AML-193 (cell line): Measurements from ENCODE around the gene CSTB.

Experiments used
- DNase-seq, 2 experiments: peaks; one replicate each; lab custom pipeline; 2025; lab: John Stamatoyannopoulos, UW

Gene CSTB

DNA sequence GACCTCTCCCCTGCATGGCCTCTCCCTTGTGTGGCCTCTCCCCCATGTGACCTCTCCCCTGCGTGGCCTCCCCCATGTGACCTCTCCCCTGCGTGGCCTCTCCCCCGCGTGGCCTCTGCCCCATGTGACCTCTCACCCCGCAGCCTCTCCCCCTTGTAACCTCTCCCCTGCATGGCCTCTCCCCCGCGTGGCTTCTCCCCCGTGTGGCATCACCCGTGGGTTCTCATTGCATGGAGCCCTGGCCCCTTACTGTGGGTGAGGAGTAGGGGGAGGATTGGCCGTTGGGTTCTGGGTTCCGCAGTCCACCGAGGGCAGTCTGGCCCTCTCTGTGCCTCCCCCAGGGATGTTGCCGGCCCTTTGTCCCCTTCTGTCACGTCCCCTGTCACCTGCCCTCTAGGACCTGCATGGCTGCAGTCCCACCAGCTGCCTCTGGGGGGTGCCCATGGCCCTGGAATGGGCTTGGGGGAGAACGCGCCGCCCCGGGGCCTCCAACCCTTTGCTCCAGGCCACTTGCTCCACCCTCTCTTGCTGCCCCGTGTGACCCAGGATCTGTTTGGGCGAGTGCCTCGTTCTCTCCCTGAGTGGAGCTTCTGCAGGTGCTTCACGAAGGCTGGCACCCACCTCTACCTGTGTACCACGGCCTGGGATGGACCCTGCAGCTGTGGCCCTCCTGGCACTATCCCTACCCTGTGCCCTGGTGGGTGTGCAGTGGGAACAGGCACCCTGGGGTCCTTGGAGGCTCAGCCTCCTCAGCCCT is 34.6 kb upstream of the CSTB start:
- DNase-seq: peak; percentile 51 to 52

DNA sequence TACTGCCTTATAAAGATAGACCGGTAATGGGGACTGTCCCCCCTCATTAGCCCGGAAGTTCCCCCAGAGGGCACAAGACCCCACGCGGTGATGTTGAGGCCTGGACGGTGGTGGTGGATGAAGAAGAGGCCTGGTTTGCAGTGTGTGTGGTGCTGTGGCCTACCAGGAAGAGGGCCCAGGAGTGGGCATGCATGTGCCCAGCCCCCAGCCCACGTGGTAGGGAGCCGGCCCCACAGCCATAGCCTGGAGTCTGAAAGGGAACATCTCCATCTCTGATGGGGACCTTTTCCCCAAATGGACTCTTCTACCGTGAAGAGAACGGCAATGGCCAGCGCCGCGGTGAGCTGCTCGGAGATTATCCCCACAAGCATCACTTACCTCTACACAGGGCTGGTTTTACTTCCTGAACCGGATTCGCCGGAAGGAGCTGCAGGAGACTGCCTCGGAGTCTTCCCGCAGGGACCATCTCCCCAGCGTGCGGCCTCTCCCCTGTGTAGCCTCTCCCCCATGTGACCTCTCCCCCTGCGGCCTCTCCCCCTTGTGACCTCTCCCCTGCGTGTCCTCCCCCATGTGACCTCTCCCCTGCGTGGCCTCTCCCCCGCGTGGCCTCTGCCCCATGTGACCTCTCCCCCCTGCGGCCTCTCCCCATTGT is 33.9 kb upstream of the CSTB start:
- DNase-seq: no peak

DNA sequence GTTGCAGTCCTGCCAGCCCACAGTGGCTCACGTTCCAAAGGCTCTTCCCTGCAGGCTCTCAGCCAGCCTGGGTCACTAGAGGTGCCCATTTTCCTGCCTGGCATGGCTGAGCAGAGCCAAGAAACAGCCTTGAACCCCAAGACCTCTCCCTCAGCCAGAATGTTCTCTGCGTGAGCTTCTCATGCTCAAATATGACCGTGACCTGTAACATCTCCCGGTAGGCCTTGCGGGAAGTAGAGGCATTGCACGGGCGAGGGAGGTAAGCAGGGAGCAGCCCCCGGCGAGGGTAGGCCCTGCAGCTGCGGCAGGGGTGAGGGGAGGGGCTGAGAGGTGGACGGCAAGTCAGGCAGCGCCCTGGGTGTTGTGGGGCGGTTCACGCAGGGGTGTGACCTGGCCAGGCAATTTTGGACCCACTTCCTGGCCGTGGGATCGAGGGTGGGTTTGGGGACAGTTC is 33.3 kb upstream of the CSTB start:
- DNase-seq: no peak

DNA sequence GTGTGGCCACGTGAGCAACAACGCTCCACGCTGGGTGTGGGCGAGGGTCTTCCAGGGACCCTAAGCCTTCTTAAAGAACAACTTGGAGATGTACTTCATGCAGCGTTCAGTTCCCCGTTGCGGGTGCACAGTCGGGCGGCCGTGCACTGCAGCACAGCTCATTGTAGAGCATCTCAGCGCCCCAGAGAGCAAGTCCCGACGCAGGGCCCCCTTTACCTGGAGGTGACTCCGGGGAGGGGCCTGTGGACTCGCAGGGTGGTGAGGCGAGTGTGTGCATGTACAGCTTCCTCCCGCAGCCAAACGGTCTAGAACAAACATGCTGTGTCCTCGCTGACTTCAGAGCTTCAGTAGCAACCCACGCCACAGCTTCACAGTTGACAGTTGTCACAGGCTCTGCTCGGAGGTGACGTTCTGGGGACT is 32.7 kb upstream of the CSTB start:
- DNase-seq: no peak

DNA sequence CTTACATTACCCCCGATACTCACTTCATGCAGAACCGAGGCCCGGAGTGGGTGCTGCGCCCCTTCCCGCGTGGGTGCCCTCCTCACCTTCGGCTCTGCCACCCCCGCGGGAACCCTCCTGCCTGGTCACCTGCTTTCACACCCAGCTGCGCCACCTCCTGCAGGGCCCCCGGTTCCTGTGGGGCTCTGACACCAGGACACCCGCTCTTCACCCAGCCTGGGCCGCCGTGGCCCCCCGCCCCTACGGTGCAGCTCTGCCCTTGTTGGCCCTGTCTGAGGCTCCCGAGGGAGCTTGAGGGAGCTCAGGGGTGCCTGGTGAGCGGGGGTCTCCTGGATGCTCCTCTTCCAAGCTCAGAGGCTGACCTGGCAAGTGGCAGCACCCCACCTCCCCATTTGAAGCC is 32.3 kb upstream of the CSTB start:
- DNase-seq: no peak

DNA sequence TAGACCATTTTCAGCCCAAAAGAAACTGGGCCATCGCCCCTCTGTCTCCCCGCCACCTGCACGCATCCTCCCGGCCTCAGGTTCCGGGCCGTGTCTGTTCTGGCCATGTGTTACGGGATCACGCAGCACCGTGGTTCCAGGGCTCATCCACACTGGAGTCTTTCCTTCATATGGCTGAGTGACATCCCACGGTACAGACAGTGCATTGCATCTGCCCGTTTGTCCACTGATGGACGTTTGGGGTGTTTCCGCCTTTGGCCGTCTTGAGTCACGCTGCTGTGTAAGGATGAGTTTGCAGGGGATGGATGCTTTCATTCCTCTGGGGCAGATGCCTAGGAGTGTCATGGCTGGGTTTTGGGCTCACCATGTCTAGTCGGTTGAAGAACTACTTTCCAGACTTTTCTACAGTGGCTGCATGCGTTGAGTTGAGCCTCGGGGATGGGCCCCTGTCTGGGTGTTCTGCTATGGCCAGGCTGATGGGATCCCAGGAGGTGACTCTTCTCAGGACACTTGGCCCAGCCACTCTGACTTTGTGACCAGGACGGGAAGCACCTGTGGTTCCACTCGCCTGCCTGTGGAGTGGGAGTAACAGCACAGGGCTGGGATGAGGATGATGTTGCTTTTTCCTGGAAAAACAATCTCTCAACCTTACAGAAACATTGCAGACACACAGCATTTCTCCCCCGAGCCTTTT is 30.1 kb upstream of the CSTB start:
- DNase-seq: no peak

DNA sequence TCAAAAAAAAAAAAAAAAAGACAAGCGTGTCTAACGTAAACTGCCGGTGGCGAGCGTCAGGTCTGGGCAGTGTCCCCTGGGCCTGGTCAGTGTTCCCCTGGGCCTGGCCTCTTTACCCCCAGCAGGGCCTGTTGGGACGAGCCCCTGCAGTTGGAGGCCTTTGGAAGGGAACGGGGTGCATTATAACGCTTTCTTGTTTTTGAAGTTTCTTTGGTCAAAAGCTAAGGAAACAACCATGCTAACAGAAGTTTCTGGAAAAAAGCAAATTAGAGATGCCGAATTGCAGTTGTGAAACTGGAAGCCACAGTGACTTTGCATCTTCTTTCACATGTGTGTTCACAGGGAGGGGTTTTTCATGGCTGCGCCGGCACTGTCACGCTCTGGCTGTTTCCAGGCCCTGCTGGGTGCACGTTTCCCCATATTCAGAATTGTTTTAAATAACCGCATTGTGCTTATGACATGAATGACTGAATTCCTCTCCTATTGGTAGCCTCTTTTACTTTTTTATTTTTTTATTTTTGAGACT is 29.2 kb upstream of the CSTB start:
- peak in 1 of 2 experiments; percentile 6 for DNase-seq

DNA sequence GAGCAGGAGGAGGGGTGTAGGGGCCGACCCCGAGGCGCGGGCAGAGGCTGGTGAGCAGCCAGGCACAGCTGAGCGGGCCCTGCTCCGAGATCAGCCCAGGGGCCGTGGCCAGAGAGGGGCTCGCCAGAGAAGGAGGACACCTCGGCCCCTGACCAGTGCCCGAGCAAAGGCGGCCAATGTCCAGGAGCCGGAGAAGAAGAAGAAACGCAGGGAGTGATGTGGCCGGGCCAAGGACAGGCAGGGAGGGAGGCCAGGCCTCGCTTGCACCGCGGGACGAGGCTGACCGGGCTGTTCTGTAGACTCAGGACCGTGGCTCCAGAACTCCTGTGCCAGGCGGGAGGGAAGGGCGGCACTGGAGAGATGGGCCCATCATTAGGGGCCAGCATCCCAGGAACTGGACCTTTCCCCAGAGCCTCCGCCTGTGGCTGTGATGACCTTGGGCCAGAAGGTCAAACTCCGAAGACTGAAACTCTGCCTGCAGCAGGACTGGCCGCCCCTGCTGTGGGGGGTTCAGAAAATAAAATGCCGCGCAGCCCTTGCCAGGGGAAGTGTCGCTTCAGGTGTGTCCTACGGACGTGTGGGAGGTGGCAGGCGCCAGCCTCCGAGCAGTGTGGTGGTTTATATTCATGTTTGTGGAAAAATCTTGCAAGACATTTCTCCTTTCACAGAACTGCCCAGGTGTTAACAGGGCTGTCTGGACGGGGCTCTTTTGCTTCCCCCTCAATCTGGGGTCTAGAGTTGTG is 27.6 kb upstream of the CSTB start:
- DNase-seq: no peak

DNA sequence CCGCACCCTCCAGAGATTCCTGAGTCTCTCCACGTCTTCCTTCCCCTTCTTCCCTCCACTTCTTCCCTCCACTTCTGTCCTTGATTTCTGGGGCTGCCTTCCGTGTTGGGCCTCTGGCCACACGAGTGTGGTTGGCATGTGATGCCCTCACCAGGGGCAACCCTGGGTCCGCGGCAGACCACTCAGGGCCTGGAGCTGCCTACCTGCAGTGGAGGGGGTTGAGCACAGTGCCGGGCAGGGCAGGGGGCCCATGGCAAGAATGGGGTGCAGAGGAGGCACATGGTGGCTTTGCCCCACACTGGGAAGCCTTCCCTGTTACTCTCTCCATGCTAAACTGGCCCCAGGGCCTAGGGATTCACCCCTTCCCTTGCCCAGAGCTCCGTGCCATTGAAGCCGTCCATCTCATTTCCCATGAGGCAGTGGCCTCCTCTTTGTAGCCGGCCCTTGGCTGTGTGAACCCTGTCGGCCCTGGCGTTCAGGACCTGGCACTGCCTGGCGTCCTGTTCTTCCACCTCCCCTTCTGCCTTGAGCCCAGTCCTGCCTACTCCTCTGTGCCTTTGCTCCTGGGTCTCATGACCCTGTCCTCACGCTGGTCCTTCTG is 26.7 kb upstream of the CSTB start:
- DNase-seq: no peak

DNA sequence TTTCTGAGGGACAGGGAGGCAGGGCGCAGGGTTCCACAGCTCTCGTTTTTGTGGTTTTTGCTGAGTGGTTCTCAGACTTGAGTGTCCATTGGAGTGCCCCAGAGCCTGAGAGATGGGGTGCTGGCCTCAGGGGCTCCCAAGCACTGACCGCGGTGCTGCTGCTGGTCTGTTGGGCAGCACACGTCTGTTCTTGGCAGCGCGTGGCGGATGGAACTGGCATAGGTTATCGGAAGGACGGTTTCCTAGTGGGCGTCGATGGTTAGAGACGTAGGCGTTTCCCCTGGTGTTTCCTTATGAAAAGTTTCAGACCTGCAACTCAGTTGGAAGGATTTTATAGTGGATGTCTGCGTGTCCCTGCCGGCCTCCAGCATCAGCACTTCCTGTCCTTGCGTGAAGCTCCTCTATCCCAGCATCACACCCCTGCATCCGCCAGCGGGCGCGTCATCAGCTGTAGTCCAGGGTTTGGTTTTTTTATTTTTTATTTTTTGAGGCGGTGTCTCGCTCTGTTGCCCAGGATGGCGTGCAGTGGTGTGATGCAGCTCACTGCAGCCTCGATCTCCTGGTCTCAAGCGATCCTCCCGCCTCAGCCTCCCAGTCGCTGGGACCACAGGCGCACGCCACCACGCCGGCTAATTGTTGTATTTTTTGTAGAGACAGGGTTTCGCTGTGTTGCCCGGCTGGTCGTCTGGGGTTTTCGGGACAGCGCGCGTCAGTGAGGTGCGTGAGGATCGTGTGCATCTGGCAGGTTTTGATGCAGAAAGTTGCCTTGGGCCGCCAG is 25.1 kb upstream of the CSTB start:
- no peak for DNase-seq

DNA sequence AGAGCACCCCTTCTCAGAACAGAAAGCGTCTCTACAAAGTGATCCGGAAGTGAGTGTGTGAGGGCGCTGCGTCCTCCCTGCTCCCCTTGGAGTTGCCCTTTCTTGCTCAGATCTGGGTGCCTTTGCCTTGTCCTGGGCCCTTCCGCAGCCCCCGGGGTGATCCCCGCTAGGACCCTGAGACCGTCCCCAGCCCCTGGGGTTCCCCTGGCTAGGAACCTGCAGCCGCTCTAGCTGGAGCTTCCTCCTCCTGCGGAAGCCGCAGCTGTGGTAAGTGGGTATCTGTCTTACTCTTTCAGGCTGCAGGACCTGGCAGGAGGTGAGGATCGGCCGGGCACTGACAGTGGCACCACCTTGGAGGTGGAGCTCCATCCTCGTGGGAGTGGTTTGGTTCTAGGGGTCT is 24.5 kb upstream of the CSTB start:
- DNase-seq: no peak

DNA sequence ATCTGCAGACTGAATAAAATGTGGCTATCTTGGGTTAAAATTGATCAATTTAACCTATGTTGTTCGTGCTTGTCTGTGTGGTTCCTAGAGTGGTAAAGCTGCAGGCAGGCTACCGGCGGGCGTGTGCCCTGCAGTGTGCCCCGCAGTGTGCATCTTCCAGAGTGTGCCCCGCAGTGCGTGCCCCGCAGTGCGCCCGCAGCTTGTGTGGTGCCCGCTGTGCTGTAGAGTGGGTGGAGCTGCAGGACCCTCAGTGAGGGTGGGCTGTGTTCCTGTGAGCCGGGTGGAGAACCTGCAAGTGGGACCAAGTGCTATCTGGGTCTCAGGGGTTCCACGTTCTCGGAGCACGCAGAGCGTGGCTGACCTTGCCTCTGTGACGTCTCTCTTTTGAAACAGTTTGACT is 24.0 kb upstream of the CSTB start:
- DNase-seq: no peak

DNA sequence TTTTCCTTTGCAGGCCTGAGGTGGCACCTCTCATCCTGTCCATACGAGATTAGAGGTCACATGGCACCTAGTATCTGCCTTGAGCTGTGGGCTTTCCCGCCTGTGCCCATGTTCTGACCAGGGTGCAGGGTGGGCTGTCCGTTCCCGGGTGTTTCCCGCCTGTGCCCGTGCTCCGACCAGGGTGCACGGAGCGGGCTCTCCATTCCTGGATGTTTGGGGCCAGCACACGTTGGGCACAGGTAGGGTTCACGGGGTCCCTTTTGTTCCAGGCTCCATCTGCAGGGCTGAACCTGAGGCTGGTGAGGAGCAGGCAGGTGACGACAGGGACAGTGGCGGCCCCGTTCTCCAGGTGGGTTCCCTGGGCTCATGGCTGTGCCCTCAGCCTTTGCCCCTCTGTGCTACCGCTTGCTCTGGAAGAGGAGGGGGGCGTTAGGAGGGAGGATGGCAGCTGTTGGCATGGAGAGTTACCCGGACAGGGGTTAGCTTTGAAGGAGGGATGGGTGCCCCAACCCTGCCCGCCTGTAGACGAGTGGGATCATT is 23.3 kb upstream of the CSTB start:
- DNase-seq: no peak

DNA sequence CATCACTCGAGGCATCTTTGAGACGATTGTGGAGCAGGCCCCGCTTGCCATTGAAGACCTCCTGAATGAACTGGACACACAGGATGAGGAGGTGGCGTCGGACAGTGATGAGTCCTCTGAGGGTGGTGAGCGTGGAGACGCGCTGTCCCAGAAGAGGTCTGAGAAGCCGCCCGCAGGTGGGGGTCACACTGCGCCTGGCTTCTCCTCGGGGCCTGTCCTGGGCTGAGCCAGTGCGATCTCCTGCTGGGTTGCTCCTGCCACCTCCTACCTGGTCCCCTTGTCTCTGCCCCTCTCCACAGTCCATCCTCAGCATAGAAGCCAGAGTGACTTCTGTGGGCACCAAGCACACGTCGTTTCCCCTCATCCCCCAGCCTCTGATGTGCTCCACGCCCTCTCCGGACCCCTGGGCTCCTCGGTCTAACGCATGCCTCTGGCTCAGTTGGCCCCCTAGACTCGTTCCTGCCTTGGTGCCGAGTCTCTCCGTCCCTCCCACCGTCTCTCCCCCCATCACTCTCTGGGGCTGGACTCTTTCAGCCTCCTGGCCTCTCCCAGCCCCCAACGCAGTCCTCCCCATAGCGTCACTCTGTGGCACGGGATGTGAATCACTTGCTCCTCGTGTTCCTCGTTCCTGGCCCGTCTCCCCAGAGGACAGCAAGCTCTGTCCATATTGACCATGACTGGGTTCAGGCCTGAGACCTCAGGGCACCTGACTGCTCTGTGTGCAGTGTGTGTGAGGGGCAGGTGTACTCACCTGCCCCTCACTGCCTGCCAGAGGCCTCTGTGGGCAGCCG is 22.0 kb upstream of the CSTB start:
- DNase-seq: no peak

DNA sequence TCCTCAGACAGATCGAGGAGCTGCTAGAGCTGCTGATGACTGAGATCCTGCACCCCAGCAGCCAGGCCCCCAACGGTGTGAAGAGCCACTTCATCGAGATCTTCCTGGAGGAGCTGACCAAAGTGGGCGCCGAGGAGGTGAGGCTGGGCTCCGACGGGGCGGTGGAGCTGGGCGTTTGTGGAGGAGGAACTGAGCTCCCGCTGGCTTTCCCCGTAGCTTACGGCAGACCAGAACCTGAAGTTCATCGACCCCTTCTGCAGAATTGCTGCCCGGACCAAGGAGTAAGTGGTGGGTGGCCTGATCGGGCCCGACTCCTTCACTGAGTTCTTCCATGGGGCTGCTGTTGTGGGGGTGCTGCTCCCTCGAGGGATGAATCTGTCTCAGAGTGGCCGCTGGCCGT is 21.3 kb upstream of the CSTB start:
- DNase-seq: no peak

DNA sequence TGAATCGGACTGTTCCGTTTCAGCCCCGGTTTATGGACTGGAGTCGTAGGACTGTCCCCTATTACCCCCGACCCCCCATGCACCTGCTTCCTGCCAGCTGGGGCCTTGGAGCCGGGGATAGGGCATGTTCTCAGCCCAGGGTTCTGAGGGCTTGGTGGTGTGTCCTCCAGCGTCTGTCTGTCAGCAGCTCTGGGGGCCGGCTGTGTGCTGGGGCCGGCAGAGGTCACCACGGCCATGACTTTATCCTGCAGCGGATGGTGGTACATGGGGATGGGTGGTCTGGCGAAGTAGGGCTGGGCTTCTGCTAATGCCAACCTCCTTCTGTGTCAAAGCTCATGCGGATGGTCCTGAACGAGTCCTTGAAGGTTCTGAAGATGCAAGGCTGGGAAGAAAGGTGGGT is 18.7 kb upstream of the CSTB start:
- DNase-seq: no peak

DNA sequence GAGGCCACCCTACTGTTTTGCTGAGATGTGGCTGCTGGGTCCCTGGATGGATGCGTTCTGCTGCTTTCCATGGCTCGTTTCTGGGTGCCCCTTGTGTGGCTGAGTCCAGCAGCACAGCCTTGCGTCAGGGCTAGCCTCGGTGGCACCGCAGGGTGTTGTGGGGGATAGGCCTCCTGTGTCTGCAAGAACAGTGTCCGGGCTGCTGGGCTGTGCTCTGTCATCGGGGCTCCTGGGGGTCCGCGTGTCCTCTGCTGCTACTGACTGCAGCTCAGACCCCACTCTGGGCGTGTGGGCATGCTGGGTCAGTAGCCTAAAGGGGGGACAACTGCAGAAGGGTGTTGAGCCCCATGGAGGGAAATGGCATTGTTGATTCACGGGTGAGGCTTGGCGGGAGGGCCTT is 18.2 kb upstream of the CSTB start:
- no peak for DNase-seq

DNA sequence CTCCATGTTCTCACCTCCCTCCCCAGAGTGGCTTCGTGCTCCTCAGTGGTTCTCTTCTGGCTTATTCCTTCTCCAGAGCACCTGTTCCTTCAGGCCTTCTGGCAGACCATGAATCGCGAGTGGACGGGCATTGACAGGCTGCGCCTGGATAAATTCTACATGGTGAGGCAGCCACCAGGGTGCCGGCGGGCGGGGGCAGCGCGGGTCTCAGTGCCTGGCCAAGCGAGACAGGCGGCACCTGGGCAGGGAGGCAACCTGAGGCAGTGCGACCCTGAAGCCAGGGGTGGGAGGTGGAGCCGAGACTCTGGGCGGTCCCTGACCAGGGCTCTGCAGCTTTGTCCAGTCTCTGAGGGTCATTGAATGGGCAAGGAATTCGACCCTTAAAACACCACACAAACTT is 17.1 kb upstream of the CSTB start:
- DNase-seq: no peak

DNA sequence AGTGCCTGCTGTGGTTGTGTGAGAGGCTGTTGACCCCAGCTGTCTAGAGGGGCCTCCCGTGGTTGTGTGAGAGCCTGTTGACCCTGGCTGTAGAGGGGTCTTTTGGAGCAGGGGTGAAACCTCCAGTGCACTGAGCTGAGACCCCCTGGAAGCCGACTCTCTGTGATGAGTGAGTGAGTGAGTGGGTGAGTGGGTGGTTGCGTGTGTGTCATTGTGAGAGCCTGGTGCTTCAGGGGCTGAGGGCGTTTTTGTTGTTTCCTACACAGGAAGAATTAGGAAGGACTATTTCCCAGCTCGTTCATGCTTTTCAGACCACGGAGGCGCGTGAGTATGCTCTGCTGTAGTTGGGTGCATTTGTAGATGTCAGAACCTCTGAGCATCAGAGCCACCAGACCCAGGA is 16.3 kb upstream of the CSTB start:
- no peak for DNase-seq

DNA sequence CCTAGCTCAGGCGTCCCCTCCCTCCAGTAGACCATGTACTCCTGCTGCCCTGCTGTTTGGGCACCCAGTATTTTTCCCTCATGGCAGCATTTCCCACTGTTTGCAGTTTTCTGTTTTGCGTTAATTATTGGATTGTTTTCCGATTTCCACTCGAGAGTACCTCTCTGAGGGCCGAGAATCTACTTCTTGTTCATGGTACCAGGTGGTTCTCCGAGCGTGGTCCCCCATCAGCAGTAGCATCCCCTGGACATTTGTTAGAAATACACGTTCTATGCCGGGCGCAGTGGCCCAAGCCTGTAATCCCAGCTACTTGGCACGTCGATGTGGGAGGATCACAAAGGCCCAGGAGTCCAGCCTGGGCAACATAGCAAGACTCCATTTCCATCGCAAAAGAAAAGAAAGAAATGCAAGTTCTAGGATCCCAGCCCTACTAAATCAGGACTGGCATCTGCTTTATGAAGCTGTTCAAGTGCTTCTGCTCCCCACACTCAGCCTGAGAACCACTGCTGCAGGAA is 14.0 kb upstream of the CSTB start:
- no peak for DNase-seq
